ENCODE results near the gene SEC61A2.
A peak's percentile ranks its signal among the peaks of the same experiment; 100 is the strongest.

The SEC61A2 gene

GRCh38 chr10:12184165-12184564 is 54.7 kb downstream of the SEC61A2 start:
- H3K4me3 ChIP-seq (replicated peaks in 1 of 2; ENCODE audit: low read depth in 2 of 2, low read length in 2 of 2): no peak overlapping the region
- no peak for DNase-seq (ENCODE audit: low read depth in 2 of 2)
- TF ChIP-seq CTCF (IDR thresholded peaks at IDR 0.05; ENCODE audit: low read depth, low read length): no peak

GRCh38 chr10:12186323-12186722 is 56.8 kb downstream of the SEC61A2 start:
- TF ChIP-seq CTCF (IDR thresholded peaks at IDR 0.05; ENCODE audit: low read depth, low read length): no peak
- no peak for DNase-seq (ENCODE audit: low read depth in 2 of 2)
- H3K4me3 ChIP-seq (replicated peaks in 1 of 2; ENCODE audit: low read depth in 2 of 2, low read length in 2 of 2): no peak overlapping the region

DNA sequence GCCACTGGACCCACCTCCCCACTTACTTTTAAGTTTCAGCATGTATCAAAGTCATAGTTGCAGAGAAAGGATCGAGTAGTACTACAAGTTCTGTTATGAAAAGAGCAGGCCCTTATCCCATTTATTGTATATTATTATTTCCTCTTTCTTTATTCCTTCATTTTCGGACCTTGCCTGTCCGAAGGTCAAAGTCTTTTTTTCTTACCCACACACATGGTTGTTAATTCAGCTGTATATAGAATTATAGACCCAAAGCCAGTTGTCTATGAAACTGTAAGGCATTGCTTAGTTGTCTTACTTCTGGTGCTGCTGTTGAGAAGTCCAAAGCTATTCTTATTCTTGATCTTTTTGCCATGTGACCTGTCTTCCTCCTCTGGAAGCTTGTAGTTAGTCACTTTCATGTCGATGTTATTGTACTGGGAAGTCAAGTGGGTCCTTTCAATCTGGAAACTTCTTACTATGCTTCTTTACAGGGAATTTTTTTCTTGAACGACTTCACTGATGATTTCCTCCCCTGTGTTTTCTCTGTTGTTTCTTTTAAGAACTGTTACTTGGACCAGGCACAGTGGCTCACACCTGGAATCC is 57.9 kb downstream of the SEC61A2 start:
- TF ChIP-seq CTCF (IDR thresholded peaks at IDR 0.05; ENCODE audit: low read depth, low read length): no peak
- no peak for DNase-seq (ENCODE audit: low read depth in 2 of 2)
- no peak overlapping the region for H3K4me3 ChIP-seq (replicated peaks in 1 of 2; ENCODE audit: low read depth in 2 of 2, low read length in 2 of 2)

- DNase-seq (ENCODE audit: low read depth in 2 of 2): no peak
- H3K4me3 ChIP-seq (replicated peaks in 1 of 2; ENCODE audit: low read depth in 2 of 2, low read length in 2 of 2): no peak overlapping the region
- TF ChIP-seq CTCF (IDR thresholded peaks at IDR 0.05; ENCODE audit: low read depth, low read length): no peak
These were observed 59.2 kb downstream of the SEC61A2 start for GRCh38 chr10:12188656-12189055.

DNA sequence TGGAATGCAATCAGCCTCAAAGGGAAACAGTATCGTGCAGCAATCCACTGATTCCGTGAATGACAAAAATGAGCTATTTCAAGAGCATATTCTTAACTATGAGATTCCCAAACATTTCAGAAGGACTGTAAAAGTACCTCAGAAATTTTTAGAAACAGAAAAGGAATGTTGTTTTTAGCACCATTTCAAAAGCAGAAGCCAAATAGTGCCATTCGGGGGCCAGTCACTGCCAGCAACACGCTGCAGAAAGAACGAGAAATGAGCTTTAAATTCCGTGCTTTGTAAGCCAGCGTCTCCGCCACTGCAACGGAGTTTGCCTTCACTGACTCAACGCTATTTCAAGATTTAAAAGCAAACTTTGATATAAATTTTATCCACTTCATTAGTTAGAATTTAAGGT is 59.9 kb downstream of the SEC61A2 start:
- TF ChIP-seq CTCF (IDR thresholded peaks at IDR 0.05; ENCODE audit: low read depth, low read length): no peak
- no peak for DNase-seq (ENCODE audit: low read depth in 2 of 2)
- no peak overlapping the region for H3K4me3 ChIP-seq (replicated peaks in 1 of 2; ENCODE audit: low read depth in 2 of 2, low read length in 2 of 2)

DNA sequence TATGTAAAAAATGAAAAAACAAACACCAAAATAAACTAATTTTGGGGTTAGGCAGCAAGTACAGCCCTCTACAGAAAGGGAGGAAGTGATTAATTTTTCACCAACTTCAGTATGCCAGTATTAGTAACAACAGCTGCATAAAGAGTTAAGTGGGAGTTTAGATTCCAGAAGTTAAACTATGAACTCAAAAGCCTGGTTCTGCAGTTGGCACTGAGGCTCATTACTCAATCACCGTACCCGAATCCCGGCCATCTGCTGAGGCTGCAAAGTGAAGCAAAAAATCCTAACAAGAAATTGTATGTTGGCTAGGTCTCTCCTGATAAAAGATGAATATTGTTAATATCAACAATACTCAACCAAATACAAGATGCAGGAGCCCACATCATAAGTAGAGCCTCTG is 62.2 kb downstream of the SEC61A2 start:
- TF ChIP-seq CTCF (IDR thresholded peaks at IDR 0.05; ENCODE audit: low read depth, low read length): no peak
- H3K4me3 ChIP-seq (replicated peaks in 1 of 2; ENCODE audit: low read depth in 2 of 2, low read length in 2 of 2): no peak overlapping the region
- peak; percentile 15 to 41 for DNase-seq (ENCODE audit: low read depth in 2 of 2)

GRCh38 chr10:12193193-12193592 is 63.7 kb downstream of the SEC61A2 start:
- DNase-seq (ENCODE audit: low read depth in 2 of 2): peak; percentile 63 to 66
- TF ChIP-seq CTCF (IDR thresholded peaks at IDR 0.05; ENCODE audit: low read depth, low read length): no peak
- no peak overlapping the region for H3K4me3 ChIP-seq (replicated peaks in 1 of 2; ENCODE audit: low read depth in 2 of 2, low read length in 2 of 2)
